B cell (primary cell): Measurements from ENCODE around the gene LYSMD3. TPM values are rescaled to one million over a fixed set of nuclear protein-coding genes. Genes with fewer than 3 reads are reported as not detected.

ENCODE experiments used
- ATAC-seq: fragments of 200-7000 bp; cut with Tn5 transposase; one replicate; pipeline ENCODE4 v1.10.0; 2021; ENCODE audit warnings: low read depth, mild to moderate bottlenecking, moderate number of reproducible peaks, moderate library complexity
- CTCF ChIA-PET: fragments of 350-600 bp; sonication (Branson Sonifier 250); formaldehyde crosslinking; loops from one replicate; lab custom pipeline; 2021; ENCODE audit warnings: antibody characterized with exemption, inconsistent platforms; lab: Charles Lee
- POLR2A ChIA-PET: fragments of 350-600 bp; sonication (Branson Sonifier 250); formaldehyde crosslinking; loops from one replicate; lab custom pipeline; 2021; ENCODE audit warnings: antibody characterized with exemption; lab: Charles Lee
- DNase-seq: peaks from one replicate; pipeline ENCODE4 v3.0.0; 2013
- H2AFZ ChIP-seq: 2 replicates; pipeline ENCODE4 v1.6.1; 2012; ENCODE audit warnings: mild to moderate bottlenecking, low read depth, low read length; ENCODE audit not compliant: insufficient read depth, poor library complexity, severe bottlenecking
- H3K27ac ChIP-seq, 2 donors: 1 replicate in 1 of 2; 2 replicates in 1 of 2; pipeline ENCODE4 v1.5.1; 2012 to 2013; ENCODE audit warnings: low read length in 2 of 2, mild to moderate bottlenecking in 2 of 2, moderate library complexity in 1 of 2
- H3K27me3 ChIP-seq, 4 experiments: fragments of 200-600 bp in 1 of 4; sonication (generic) in 1 of 4; replicated peaks in 1 of 4; 1 replicate in 2 of 4; 2 replicates in 2 of 4; pipeline versions ENCODE4 v1.6.1 to v1.7.0; 2013 to 2016; ENCODE audit warnings: low read length in 3 of 4, mild to moderate bottlenecking in 2 of 4, mixed read lengths in 1 of 4, moderate library complexity in 1 of 4; ENCODE audit not compliant: insufficient read depth in 4 of 4, control insufficient read depth in 3 of 4; ENCODE audit errors: control extremely low read depth in 1 of 4
- H3K36me3 ChIP-seq, 2 experiments: replicated peaks in 1 of 2; 1 replicate in 1 of 2; 2 replicates in 1 of 2; pipeline versions ENCODE4 v1.6.1 to v1.7.1; 2013; ENCODE audit warnings: low read length in 1 of 2; ENCODE audit not compliant: insufficient read depth in 2 of 2, control insufficient read depth in 1 of 2; ENCODE audit errors: control extremely low read depth in 1 of 2, extremely low read depth in 1 of 2
- H3K4me1 ChIP-seq, 2 donors: fragments of 200-600 bp in 1 of 2; sonication (generic) in 1 of 2; 1 replicate in 1 of 2; 2 replicates in 1 of 2; pipeline versions ENCODE4 v1.5.1 to v1.6.1; 2013 to 2017; ENCODE audit warnings: low read length in 2 of 2; ENCODE audit not compliant: control insufficient read depth in 2 of 2, insufficient read depth in 2 of 2
- H3K4me2 ChIP-seq: replicated peaks from 2 replicates; pipeline ENCODE3; 2012; ENCODE audit warnings: mild to moderate bottlenecking, low read depth, low read length; ENCODE audit not compliant: poor library complexity, severe bottlenecking
- H3K4me3 ChIP-seq, 5 experiments: fragments of 200-600 bp in 1 of 5; sonication (generic) in 1 of 5; 1 replicate in 3 of 5; 2 replicates in 2 of 5; pipeline versions ENCODE4 v1.5.1 to v1.7.0; 2011 to 2016; ENCODE audit warnings: low read length in 4 of 5, mild to moderate bottlenecking in 4 of 5, low read depth in 2 of 5, control low read depth in 1 of 5, moderate library complexity in 1 of 5; ENCODE audit not compliant: insufficient read depth in 1 of 5; ENCODE audit errors: control extremely low read depth in 1 of 5, extremely low read depth in 1 of 5
- H3K79me2 ChIP-seq: fragments of 200-600 bp; sonication (generic); one replicate; pipeline ENCODE4 v1.6.0; 2016; ENCODE audit warnings: low read length; ENCODE audit not compliant: control insufficient read depth, insufficient read depth
- H3K9ac ChIP-seq: fragments of 200-600 bp; sonication (generic); 2 replicates; pipeline ENCODE4 v1.6.1; 2017; ENCODE audit warnings: mild to moderate bottlenecking, low read length, moderate library complexity
- H3K9me3 ChIP-seq, 3 donors: one replicate each; pipeline versions ENCODE4 v1.6.1 to v1.7.1; 2013; ENCODE audit warnings: low read length in 2 of 3; ENCODE audit not compliant: control insufficient read depth in 2 of 3, insufficient read depth in 1 of 3; ENCODE audit errors: control extremely low read depth in 1 of 3
- H4K20me1 ChIP-seq: 2 replicates; pipeline ENCODE4 v1.6.0; 2012; ENCODE audit warnings: mild to moderate bottlenecking, low read length; ENCODE audit not compliant: insufficient read depth, control insufficient read depth, poor library complexity, severe bottlenecking
- H3K27ac Mint-ChIP-seq: one replicate; pipeline ENCODE4 v1.8.0; 2021; ENCODE audit warnings: mixed read lengths
- H3K27me3 Mint-ChIP-seq: one replicate; pipeline ENCODE4 v1.8.0; 2021; ENCODE audit warnings: mixed read lengths
- H3K4me1 Mint-ChIP-seq: one replicate; pipeline ENCODE4 v1.8.0; 2021; ENCODE audit warnings: mixed read lengths
- H3K4me3 Mint-ChIP-seq: one replicate; pipeline ENCODE4 v1.8.0; 2021; ENCODE audit warnings: mixed read lengths
- H3K9me3 Mint-ChIP-seq: one replicate; pipeline ENCODE4 v1.8.0; 2022; ENCODE audit warnings: mixed read lengths; ENCODE audit not compliant: insufficient read depth
- CTCF ChIP-seq: fragments of 200-600 bp; IDR thresholded peaks from one replicate; pipeline ENCODE4 v1.8.0; 2022; ENCODE audit warnings: antibody characterized with exemption, mild to moderate bottlenecking
- EZH2 ChIP-seq: IDR thresholded peaks from 2 replicates; pipeline ENCODE4 v1.6.1; 2012; ENCODE audit warnings: borderline replicate concordance, low read depth, mild to moderate bottlenecking, moderate library complexity, low read length; ENCODE audit not compliant: insufficient read depth, poor library complexity, severe bottlenecking
- WGBS: methylation state at CpG from one replicate; pipeline ENCODE4 v1.1.5; 2013; ENCODE audit warnings: missing lambda C conversion rate; ENCODE audit not compliant: insufficient coverage; 5-methylcytosine and 5-hydroxymethylcytosine counted together
- intact Hi-C: fragments of 100-400 bp; cut with micrococcal nuclease; formaldehyde crosslinking; loops from one replicate; pipeline ENCODE4 v1.10.0; 2022
- polyA plus RNA-seq: library from polyadenylated mRNA; depleted of rRNA; stranded (reverse); fragments of >200 nt; gene quantifications from 2 replicates; pipeline ENCODE4 v1.2.3, GENCODE V29; 2012
- total RNA-seq, 2 donors: library from RNA; stranded (reverse); fragments of 120-200 nt in 1 of 2; gene quantifications; 1 replicate in 1 of 2; 2 replicates in 1 of 2; pipeline versions ENCODE4 v1.2.3 to v1.2.4, GENCODE V29; 2013 to 2022

The LYSMD3 gene
- total and polyA plus RNA-seq, 2 donors (not counting 1 experiment from before 2014, with no cell fraction given) = 6.0 to 25.2 TPM

GRCh38 chr5:90555666-90556065, 26.3 kb upstream of the LYSMD3 start:
- peaks cover 0 to 11% (median 3%) of the 10 kb centered on the region in 3 donors for H3K9me3 ChIP-seq
- H4K20me1 ChIP-seq = no peaks in the 10 kb centered on the region
- H3K4me2 ChIP-seq = no peak overlapping the region
- peaks cover 0 to 46% (median 23%) of the 10 kb centered on the region in 4 experiments for H3K27me3 ChIP-seq
- ChIA-PET POLR2A (no interaction called here), CTCF (no interaction called here)
- peaks cover 14 to 17% of the 10 kb centered on the region in 2 donors for H3K4me1 ChIP-seq
- Mint-ChIP-seq H3K27me3 (peaks cover 56% of the 10 kb centered on the region), H3K27ac (no peak overlapping the region), H3K9me3 (no peaks in the 10 kb centered on the region), H3K4me1 (peaks cover 22% of the 10 kb centered on the region), H3K4me3 (no peak overlapping the region)
- no peak for TF ChIP-seq CTCF
- no peak for TF ChIP-seq EZH2
- no peak overlapping the region for H3K4me3 ChIP-seq
- intact Hi-C loops = no loop called here
- no peaks in the 10 kb centered on the region for H3K36me3 ChIP-seq
- no peak overlapping the region for H3K27ac ChIP-seq
- H2AFZ ChIP-seq = no peak overlapping the region
- H3K9ac ChIP-seq = no peak overlapping the region
- ATAC-seq = no peak
- no peaks in the 10 kb centered on the region for H3K79me2 ChIP-seq
- no peak for DNase-seq

GRCh38 chr5:90554358-90555006, 25.1 kb upstream of the LYSMD3 start:
- H3K27me3 ChIP-seq = peaks cover 0 to 35% (median 21%) of the 10 kb centered on the region in 4 experiments
- DNase-seq (no peak), ATAC-seq (no peak)
- no peaks in the 10 kb centered on the region for H4K20me1 ChIP-seq
- ChIA-PET CTCF (no interaction called here), POLR2A (no interaction called here)
- H3K4me3 ChIP-seq = no peak overlapping the region
- H3K27ac ChIP-seq = no peak overlapping the region
- peaks cover 22% of the 10 kb centered on the region for H3K4me1 Mint-ChIP-seq
- no peak overlapping the region for H3K9ac ChIP-seq
- no peaks in the 10 kb centered on the region for H3K36me3 ChIP-seq
- no peak overlapping the region for H2AFZ ChIP-seq
- H3K27ac Mint-ChIP-seq = no peak overlapping the region
- peaks cover 0 to 11% (median 1%) of the 10 kb centered on the region in 3 donors for H3K9me3 ChIP-seq
- H3K4me2 ChIP-seq = no peak overlapping the region
- 93% methylated on average over 2 of the region's 4 CpGs for WGBS
- H3K4me1 ChIP-seq = peaks cover 14 to 17% of the 10 kb centered on the region in 2 donors
- TF ChIP-seq EZH2 = no peak
- no peak for TF ChIP-seq CTCF
- no peaks in the 10 kb centered on the region for H3K9me3 Mint-ChIP-seq
- H3K27me3 Mint-ChIP-seq = peaks cover 54% of the 10 kb centered on the region
- H3K79me2 ChIP-seq = no peaks in the 10 kb centered on the region
- no peak overlapping the region for H3K4me3 Mint-ChIP-seq
- intact Hi-C loops = no loop called here
